ENCODE results near the gene RETREG2.

The RETREG2 gene

DNA sequence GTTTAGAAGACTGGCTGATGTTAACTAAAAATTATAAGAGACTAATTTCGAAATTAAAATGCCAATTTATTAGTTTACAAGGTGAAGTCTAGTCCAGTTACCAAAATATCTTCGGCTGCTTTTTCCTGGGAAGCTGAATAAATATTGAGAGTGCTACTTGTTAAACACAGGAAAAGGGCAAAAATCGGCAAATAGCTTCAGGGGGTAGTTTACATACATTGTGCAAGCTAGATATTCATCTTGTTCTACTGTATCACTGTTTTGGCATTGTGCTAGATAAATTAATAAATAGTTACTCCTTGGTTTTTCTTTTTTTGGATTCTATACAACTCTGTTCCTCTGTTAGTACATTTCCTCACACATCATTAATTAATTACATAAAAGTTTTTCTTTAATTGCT lies 46.7 kb upstream of the RETREG2 start:
- H3K9me2 ChIP-seq (replicated peaks; ENCODE audit: insufficient read depth, low read length): no peaks in the 10 kb centered on the region
- no peaks in the 10 kb centered on the region for H3K36me3 ChIP-seq (replicated peaks; ENCODE audit: insufficient read depth, low read length)
- H3K27me3 ChIP-seq (replicated peaks; ENCODE audit: insufficient read depth, low read length): no peaks in the 10 kb centered on the region
- no peak for DNase-seq
- H3K27ac ChIP-seq (ENCODE audit: low read length): no peak overlapping the region
- H3K4me1 ChIP-seq (ENCODE audit: low read length): no peaks in the 10 kb centered on the region
- no peak overlapping the region for H3K4me2 ChIP-seq (ENCODE audit: low read depth, low read length)
- no peak overlapping the region for H3K4me3 ChIP-seq (ENCODE audit: low read length)
- no peaks in the 10 kb centered on the region for H3K9me3 ChIP-seq (replicated peaks; ENCODE audit: insufficient read depth, low read length)
- no peak overlapping the region for H2AFZ ChIP-seq (ENCODE audit: low read length)
- H3K9ac ChIP-seq (ENCODE audit: low read length): no peak overlapping the region
- H4K20me1 ChIP-seq (ENCODE audit: insufficient read depth, low read length): no peaks in the 10 kb centered on the region
- TF ChIP-seq EZH2 (optimal IDR thresholded peaks at IDR 0.05; ENCODE audit: low read depth, low read length): no peak
- no peak for TF ChIP-seq EZH2phosphoT487 (IDR thresholded peaks at IDR 0.05; ENCODE audit: low read length)
- H3K79me2 ChIP-seq (ENCODE audit: low read length): no peaks in the 10 kb centered on the region
- H3F3A ChIP-seq (ENCODE audit: insufficient read depth, low read length): no peaks in the 10 kb centered on the region

DNA sequence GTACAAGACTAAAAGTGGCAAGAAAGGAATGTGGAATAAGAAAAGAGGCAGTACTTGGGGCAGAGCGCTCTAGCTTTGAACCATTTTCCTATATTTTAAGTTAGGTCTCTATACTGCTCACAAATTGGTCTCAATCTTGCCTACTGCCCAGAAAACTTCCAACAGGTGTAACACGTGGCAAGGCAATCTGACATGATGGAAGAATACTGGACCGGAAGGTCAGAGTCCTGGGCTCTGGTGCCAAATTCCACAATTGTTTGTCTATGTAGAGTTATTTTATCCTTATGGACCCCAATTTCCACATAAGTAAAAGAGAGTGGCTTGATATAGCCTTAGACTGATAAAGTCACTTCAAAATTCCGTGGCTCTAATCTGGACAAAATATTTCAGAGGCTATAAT lies 46.3 kb upstream of the RETREG2 start:
- Histone ChIP-seq H3K36me3 (replicated peaks; ENCODE audit: insufficient read depth, low read length) (no peaks in the 10 kb centered on the region), H3K4me2 (ENCODE audit: low read depth, low read length) (no peak overlapping the region), H3K27ac (ENCODE audit: low read length) (no peak overlapping the region), H3K27me3 (replicated peaks; ENCODE audit: insufficient read depth, low read length) (no peaks in the 10 kb centered on the region), H3K79me2 (ENCODE audit: low read length) (no peaks in the 10 kb centered on the region), H3K9me3 (replicated peaks; ENCODE audit: insufficient read depth, low read length) (no peaks in the 10 kb centered on the region), H3F3A (ENCODE audit: insufficient read depth, low read length) (no peaks in the 10 kb centered on the region), H3K9ac (ENCODE audit: low read length) (no peak overlapping the region), H3K4me1 (ENCODE audit: low read length) (no peaks in the 10 kb centered on the region), H4K20me1 (ENCODE audit: insufficient read depth, low read length) (no peaks in the 10 kb centered on the region), H3K4me3 (ENCODE audit: low read length) (no peak overlapping the region), H2AFZ (ENCODE audit: low read length) (no peak overlapping the region), H3K9me2 (replicated peaks; ENCODE audit: insufficient read depth, low read length) (no peaks in the 10 kb centered on the region)
- TF ChIP-seq EZH2phosphoT487 (IDR thresholded peaks at IDR 0.05; ENCODE audit: low read length) (no peak), EZH2 (optimal IDR thresholded peaks at IDR 0.05; ENCODE audit: low read depth, low read length) (no peak)
- TF ChIP-seq, protein P1, sequence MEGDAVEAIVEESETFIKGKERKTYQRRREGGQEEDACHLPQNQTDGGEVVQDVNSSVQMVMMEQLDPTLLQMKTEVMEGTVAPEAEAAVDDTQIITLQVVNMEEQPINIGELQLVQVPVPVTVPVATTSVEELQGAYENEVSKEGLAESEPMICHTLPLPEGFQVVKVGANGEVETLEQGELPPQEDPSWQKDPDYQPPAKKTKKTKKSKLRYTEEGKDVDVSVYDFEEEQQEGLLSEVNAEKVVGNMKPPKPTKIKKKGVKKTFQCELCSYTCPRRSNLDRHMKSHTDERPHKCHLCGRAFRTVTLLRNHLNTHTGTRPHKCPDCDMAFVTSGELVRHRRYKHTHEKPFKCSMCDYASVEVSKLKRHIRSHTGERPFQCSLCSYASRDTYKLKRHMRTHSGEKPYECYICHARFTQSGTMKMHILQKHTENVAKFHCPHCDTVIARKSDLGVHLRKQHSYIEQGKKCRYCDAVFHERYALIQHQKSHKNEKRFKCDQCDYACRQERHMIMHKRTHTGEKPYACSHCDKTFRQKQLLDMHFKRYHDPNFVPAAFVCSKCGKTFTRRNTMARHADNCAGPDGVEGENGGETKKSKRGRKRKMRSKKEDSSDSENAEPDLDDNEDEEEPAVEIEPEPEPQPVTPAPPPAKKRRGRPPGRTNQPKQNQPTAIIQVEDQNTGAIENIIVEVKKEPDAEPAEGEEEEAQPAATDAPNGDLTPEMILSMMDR (IDR thresholded peaks at IDR 0.05; ENCODE audit: low read length): no peak
- no peak for DNase-seq

DNA sequence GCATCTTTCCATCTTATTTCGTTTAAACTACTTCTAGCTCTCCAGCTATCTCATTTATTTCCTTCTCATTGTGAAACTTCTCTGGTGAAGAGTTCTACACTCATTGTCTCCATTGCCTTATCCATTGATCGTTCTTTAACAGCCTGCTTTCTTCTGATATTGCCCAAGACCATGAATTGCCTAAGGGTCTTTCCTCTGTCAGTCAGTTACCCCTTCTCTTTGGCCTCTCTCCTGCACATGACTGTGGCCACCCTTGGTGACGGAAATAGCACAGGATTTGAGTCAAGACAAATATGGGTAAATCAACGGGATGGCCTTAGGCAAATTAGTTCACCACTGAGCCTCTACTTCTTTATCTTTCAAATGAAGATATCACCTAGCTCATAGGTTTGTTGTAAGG lies 44.1 kb upstream of the RETREG2 start:
- H3K9me3 ChIP-seq (replicated peaks; ENCODE audit: insufficient read depth, low read length): no peaks in the 10 kb centered on the region
- H3K9ac ChIP-seq (ENCODE audit: low read length): no peak overlapping the region
- no peaks in the 10 kb centered on the region for H3K79me2 ChIP-seq (ENCODE audit: low read length)
- no peaks in the 10 kb centered on the region for H4K20me1 ChIP-seq (ENCODE audit: insufficient read depth, low read length)
- H3K4me2 ChIP-seq (ENCODE audit: low read depth, low read length): no peak overlapping the region
- no peak overlapping the region for H3K27ac ChIP-seq (ENCODE audit: low read length)
- H3K4me1 ChIP-seq (ENCODE audit: low read length): 0 out of 2 replicates have a peak, but pooled peaks cover 3% of the 10 kb centered on the region
- no peaks in the 10 kb centered on the region for H3K27me3 ChIP-seq (replicated peaks; ENCODE audit: insufficient read depth, low read length)
- TF ChIP-seq EZH2phosphoT487 (IDR thresholded peaks at IDR 0.05; ENCODE audit: low read length) (no peak), EZH2 (optimal IDR thresholded peaks at IDR 0.05; ENCODE audit: low read depth, low read length) (no peak)
- TF ChIP-seq, protein P1 (IDR thresholded peaks at IDR 0.05; ENCODE audit: low read length): no peak
- H3K9me2 ChIP-seq (replicated peaks; ENCODE audit: insufficient read depth, low read length): no peaks in the 10 kb centered on the region
- no peak overlapping the region for H3K4me3 ChIP-seq (ENCODE audit: low read length)
- H3K36me3 ChIP-seq (replicated peaks; ENCODE audit: insufficient read depth, low read length): no peaks in the 10 kb centered on the region
- DNase-seq: no peak
- no peaks in the 10 kb centered on the region for H3F3A ChIP-seq (ENCODE audit: insufficient read depth, low read length)
- no peak overlapping the region for H2AFZ ChIP-seq (ENCODE audit: low read length)

DNA sequence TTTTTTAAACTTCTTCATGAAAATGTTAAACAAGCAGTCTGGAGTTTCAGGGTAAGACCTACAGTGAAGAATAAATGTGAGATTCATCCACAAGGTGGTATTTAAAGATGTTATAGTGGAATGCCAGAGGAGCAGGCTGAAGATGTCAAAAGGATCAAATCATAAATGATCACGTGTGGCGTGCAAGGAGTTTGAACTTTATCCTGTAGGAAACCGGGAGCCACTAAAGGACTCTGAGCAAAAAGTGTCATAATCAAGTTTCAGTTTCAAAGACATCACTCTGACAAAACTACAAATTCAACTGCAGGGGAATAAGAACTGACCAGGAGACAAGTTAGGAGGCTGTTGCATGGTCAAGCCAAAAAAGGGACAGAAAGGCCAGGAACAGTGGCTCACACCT lies 37.4 kb upstream of the RETREG2 start:
- no peak overlapping the region for H3K9ac ChIP-seq (ENCODE audit: low read length)
- H3K9me2 ChIP-seq (replicated peaks; ENCODE audit: insufficient read depth, low read length): no peaks in the 10 kb centered on the region
- H2AFZ ChIP-seq (ENCODE audit: low read length): no peak overlapping the region
- no peaks in the 10 kb centered on the region for H3K9me3 ChIP-seq (replicated peaks; ENCODE audit: insufficient read depth, low read length)
- no peaks in the 10 kb centered on the region for H3K27me3 ChIP-seq (replicated peaks; ENCODE audit: insufficient read depth, low read length)
- H3K79me2 ChIP-seq (ENCODE audit: low read length): no peaks in the 10 kb centered on the region
- no peaks in the 10 kb centered on the region for H4K20me1 ChIP-seq (ENCODE audit: insufficient read depth, low read length)
- H3F3A ChIP-seq (ENCODE audit: insufficient read depth, low read length): no peaks in the 10 kb centered on the region
- no peak overlapping the region for H3K4me2 ChIP-seq (ENCODE audit: low read depth, low read length)
- peaks cover 7% of the 10 kb centered on the region for H3K4me1 ChIP-seq (ENCODE audit: low read length)
- H3K36me3 ChIP-seq (replicated peaks; ENCODE audit: insufficient read depth, low read length): no peaks in the 10 kb centered on the region
- TF ChIP-seq EZH2 (optimal IDR thresholded peaks at IDR 0.05; ENCODE audit: low read depth, low read length) (no peak), EZH2phosphoT487 (IDR thresholded peaks at IDR 0.05; ENCODE audit: low read length) (no peak)
- TF ChIP-seq, protein P1 (IDR thresholded peaks at IDR 0.05; ENCODE audit: low read length): no peak
- no peak for DNase-seq
- H3K27ac ChIP-seq (ENCODE audit: low read length): no peak overlapping the region
- H3K4me3 ChIP-seq (ENCODE audit: low read length): no peak overlapping the region

All from MM.1S (cell line).